Astrocyte of the spinal cord (primary cell): ENCODE measurements around the gene ZNF45.

Experiments
- DNase-seq: peaks from one replicate; pipeline ENCODE4 v3.0.0; 2011; ENCODE audit warnings: low read depth, low spot score
- H3K4me3 ChIP-seq: 2 replicates; pipeline ENCODE4 v1.5.1; 2011; ENCODE audit warnings: low read depth, mild to moderate bottlenecking, low read length, moderate library complexity
- in situ Hi-C: cut with HindIII; loops from 2 replicates; pipeline ENCODE4 v1.10.0; 2017; ENCODE audit warnings: low sequenced_read_pairs
- TF ChIP-seq, protein P1 (sequence below): IDR thresholded peaks from 2 replicates; pipeline ENCODE4 v1.5.1; 2012; ENCODE audit warnings: low read depth, mild to moderate bottlenecking, low read length, inconsistent platforms

ZNF45 gene

DNA sequence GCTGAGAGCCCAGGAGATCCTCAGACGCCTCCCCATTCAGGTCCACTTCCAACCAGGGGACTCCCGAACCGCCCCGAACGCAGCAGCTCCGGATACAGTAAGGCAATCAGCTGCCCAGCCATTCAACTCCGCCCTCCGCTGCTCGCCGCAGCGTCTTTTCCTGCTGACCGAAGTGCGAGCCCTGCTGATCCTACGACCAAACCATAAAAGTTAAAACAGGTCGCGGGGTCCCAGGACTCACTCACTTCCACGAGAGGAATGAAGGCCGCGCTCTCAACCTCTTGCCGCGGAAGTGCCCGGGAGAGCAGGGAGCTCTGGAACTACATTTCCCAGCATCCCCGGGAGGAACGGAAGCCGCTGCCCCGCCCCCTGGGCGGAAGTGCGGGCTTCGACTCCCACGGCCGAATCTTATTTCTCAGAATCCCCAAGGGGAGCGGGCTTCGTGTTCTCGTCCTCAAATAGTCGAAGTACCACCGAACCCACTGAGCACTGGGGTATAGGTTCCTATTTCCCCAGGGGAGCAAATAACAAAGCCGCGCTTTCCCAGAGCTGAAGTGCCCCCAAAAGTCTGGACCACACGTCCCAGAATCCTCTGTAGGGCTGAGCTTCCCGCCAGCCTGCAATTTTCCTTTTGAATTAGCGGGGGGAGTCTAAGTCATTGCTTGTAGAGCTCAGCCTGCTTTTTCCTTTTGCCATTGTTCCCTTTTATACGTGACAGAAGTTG is at the start of gene ZNF45:
Gene ZNF45, minus strand, starts transcription at position 298 of the 724 bp plus-strand sequence. CDS start 13,097 bp downstream, outside the sequence.
- DNase-seq = peak; percentile 92
- peak within 1 kb of the TSS; percentile 75 for H3K4me3 ChIP-seq
- TF ChIP-seq, protein P1, sequence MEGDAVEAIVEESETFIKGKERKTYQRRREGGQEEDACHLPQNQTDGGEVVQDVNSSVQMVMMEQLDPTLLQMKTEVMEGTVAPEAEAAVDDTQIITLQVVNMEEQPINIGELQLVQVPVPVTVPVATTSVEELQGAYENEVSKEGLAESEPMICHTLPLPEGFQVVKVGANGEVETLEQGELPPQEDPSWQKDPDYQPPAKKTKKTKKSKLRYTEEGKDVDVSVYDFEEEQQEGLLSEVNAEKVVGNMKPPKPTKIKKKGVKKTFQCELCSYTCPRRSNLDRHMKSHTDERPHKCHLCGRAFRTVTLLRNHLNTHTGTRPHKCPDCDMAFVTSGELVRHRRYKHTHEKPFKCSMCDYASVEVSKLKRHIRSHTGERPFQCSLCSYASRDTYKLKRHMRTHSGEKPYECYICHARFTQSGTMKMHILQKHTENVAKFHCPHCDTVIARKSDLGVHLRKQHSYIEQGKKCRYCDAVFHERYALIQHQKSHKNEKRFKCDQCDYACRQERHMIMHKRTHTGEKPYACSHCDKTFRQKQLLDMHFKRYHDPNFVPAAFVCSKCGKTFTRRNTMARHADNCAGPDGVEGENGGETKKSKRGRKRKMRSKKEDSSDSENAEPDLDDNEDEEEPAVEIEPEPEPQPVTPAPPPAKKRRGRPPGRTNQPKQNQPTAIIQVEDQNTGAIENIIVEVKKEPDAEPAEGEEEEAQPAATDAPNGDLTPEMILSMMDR = no peak
- in situ Hi-C loops = no loop called here

DNA sequence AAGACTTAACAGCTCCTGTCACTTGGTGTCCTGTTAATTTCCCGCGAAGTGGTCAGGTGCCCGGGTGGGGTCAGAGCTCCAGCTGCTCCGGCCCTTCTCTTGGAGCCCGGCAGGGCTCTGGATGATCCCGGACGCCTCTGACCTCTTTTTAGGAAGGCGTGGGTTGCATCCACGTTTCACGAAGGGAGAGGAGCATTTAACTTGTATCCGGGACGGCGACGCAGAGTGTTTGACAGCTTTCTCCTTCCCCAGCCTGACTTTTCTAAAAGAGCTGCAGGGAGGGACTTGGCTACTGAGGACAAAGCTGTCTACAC is 49.6 kb upstream of the ZNF45 start:
- peak overlapping the region; percentile 74 for H3K4me3 ChIP-seq
- DNase-seq = no peak
- TF ChIP-seq, protein P1 = no peak
- in situ Hi-C loops = no loop called here

DNA sequence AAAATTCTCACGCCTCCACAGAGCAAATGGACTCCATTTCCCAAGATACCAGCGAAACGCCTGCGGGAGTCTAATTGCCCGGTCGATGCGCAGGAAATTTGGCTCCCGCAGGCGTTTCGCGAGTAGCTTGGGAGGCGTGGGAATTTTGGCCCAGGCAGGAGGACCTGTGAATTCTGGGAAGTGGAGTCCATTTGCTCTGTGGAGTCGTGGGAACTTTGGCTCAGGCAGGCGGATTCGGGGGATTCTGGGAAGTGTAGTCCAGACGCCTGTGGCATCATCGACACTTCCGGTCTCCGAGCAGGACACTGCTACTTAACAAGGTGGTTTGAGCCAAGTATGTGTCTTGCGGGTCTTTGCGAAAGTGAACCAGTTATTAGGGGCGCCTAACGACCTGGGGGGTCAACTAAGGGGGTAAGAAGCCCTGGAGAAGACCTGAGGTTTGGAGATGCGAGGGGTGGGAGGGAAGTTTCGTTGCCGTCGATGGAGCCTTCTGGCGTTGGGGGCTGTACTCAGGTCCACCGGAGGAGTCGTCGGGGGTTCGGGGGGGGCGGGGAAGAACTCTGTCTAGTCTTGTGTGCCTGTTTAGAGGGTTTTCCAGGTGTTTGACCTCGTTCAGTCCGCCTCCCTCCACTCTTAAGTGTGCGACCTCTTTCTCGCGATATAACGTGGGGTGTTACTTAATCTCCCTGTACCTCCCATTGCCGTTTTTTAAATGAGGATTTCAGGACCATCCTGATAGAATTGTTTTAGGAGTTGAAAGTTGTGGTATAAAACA is 49.0 kb upstream of the ZNF45 start, which contains the start of gene ZNF155:
Gene ZNF155, plus strand, starts transcription at position 277 of the 775 bp plus-strand sequence. CDS start 4,356 bp downstream, outside the sequence.
- DNase-seq = peak; percentile 98
- H3K4me3 ChIP-seq = peak within 1 kb of the TSS; percentile 74
- in situ Hi-C loops = no loop called here
- TF ChIP-seq, protein P1 = no peak

DNA sequence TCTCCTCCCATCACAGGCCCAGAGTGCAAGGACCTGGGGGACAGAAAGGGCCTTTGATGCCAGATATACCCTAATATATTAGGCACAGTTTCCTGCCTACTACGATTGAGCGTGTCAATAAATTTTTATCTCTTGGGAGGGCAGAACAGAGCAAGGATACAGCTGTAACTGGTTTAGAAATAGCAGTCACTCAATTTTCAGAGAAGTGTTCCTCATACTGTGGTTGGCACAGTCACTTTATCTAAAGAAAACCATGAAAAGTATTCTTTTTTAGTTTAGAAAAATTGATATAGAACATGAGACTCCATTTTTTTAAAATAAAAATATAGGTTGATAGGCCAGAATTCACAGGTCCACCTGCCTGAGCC is 48.4 kb upstream of the ZNF45 start:
- in situ Hi-C loops = no loop called here
- peak overlapping the region; percentile 74 for H3K4me3 ChIP-seq
- no peak for DNase-seq
- TF ChIP-seq, protein P1 = no peak

DNA sequence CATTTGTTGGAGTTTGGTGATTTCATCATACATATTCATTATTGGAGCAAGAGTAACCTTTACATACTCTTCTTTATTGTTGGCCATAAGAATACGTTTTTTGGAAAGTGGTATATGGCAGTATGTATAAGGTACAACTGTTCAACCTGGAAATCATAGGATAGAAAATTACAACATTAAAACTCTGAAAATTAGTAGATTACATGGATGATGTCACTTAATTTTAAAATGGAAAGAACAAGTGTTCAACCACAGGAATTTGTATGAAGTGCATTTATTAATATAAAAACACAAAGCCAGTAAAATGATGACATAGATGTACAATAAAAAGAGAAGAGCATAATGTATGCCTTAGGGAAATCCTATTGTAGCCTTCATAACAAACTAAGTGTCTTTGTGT is 41.6 kb upstream of the ZNF45 start:
- in situ Hi-C loops = no loop called here
- DNase-seq = no peak
- H3K4me3 ChIP-seq = no peak overlapping the region
- TF ChIP-seq, protein P1 = no peak

DNA sequence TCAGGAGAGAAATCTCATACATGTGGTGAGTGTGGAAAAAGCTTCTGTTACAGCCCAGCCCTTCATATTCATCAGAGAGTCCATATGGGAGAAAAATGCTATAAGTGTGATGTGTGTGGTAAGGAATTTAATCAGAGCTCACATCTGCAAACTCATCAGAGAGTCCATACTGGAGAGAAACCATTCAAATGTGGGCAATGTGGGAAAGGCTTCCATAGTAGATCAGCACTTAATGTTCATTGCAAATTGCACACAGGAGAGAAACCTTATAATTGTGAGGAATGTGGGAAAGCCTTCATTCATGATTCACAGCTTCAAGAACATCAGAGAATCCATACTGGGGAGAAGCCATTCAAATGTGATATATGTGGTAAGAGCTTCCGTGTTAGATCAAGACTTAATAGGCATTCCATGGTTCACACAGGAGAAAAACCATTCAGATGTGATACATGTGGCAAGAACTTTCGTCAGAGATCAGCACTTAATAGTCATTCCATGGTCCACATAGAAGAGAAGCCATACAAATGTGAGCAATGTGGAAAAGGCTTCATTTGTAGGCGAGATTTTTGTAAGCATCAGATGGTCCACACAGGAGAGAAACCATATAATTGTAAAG is 31.1 kb upstream of the ZNF45 start:
- in situ Hi-C loops = no loop called here
- H3K4me3 ChIP-seq = no peak overlapping the region
- DNase-seq = peak; percentile 11
- TF ChIP-seq, protein P1 = no peak
